Upper lobe of left lung (tissue), 4 donors: Measurements from ENCODE around the gene RSRC1.

Experiments used
- EP300 ChIP-seq, 4 donors: sonication (generic); formaldehyde crosslinking; IDR thresholded peaks; one replicate each; pipeline ENCODE4 v1.5.1; 2017; ENCODE audit warnings: antibody characterized with exemption in 4 of 4, control low read depth in 2 of 4
- POLR2A ChIP-seq, 4 donors: fragments of 450-650 bp; IDR thresholded peaks; one replicate each; pipeline ENCODE4 v1.5.1; 2016 to 2017; ENCODE audit warnings: antibody characterized with exemption in 4 of 4, mild to moderate bottlenecking in 2 of 4
- TF ChIP-seq, protein P1 (sequence below), 6 experiments: fragments of 450-650 bp in 4 of 6; fragments of 200-600 bp in 2 of 6; sonication (generic) in 2 of 6; IDR thresholded peaks; one replicate each; pipeline ENCODE4 v1.5.1; 2016 to 2019; ENCODE audit warnings: antibody characterized with exemption in 6 of 6

DNA sequence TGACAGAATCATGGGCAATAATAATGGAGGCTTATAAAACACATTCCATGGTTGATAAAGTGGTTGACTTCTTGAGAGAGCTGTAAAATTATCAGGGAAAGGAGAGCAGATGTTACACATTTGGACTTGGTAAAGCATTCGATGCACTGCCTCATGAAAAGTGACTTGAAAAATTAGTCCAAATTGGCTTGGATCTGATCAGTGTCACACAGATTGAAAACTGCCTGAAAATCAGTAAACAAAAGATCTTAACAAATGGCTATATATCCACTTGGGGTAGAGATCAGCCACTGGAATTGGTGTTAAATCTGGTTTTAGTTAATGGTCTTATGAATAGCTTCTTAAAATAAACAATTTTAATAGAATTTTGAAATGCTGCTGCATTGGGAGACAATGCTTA is 24.0 kb upstream of the RSRC1 start:
- TF ChIP-seq, protein P1, sequence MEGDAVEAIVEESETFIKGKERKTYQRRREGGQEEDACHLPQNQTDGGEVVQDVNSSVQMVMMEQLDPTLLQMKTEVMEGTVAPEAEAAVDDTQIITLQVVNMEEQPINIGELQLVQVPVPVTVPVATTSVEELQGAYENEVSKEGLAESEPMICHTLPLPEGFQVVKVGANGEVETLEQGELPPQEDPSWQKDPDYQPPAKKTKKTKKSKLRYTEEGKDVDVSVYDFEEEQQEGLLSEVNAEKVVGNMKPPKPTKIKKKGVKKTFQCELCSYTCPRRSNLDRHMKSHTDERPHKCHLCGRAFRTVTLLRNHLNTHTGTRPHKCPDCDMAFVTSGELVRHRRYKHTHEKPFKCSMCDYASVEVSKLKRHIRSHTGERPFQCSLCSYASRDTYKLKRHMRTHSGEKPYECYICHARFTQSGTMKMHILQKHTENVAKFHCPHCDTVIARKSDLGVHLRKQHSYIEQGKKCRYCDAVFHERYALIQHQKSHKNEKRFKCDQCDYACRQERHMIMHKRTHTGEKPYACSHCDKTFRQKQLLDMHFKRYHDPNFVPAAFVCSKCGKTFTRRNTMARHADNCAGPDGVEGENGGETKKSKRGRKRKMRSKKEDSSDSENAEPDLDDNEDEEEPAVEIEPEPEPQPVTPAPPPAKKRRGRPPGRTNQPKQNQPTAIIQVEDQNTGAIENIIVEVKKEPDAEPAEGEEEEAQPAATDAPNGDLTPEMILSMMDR (IDR thresholded peaks at IDR 0.05), result no peak
- TF ChIP-seq POLR2A (IDR thresholded peaks at IDR 0.05), result no peak
- TF ChIP-seq EP300 (IDR thresholded peaks at IDR 0.05), result no peak
